Endothelial cell of umbilical vein (primary cell): ENCODE measurements around the gene NKX2-4. TPM values are rescaled to one million over a fixed set of nuclear protein-coding genes. Genes with fewer than 3 reads are reported as not detected.

Experiments
- BruUV-seq: library from RNA; stranded (reverse); fragments of 400-500 nt; replicated peaks from 2 replicates; lab custom pipeline; 2021; lab: Mats Ljungman, UMichigan
- CTCF ChIA-PET: fragments of 300-600, 350-600 bp; sonication (Branson Sonifier 250); formaldehyde crosslinking; loops from one replicate; lab custom pipeline; 2021; ENCODE audit warnings: antibody characterized with exemption, inconsistent platforms; lab: Charles Lee
- POLR2A ChIA-PET: fragments of 300-600, 350-600 bp; sonication (Branson Sonifier 250); formaldehyde crosslinking; loops from one replicate; lab custom pipeline; 2021; ENCODE audit warnings: antibody characterized with exemption, inconsistent platforms; lab: Charles Lee
- DNase-seq: peaks from one replicate; pipeline ENCODE4 v3.0.0-alpha.2; 2011; ENCODE audit warnings: low read depth, low spot score
- FAIRE-seq: peaks from 2 replicates; lab custom pipeline; 2011; peaks lifted over from hg19 to GRCh38; lab: Jason Lieb, UNC
- H2AFZ ChIP-seq: 2 replicates; pipeline ENCODE4 v1.6.0; 2012; ENCODE audit warnings: low read depth, low read length, control low read depth, inconsistent platforms
- H3K27ac ChIP-seq: 2 replicates; pipeline ENCODE4 v1.5.1; 2011; ENCODE audit warnings: low read depth, mild to moderate bottlenecking, control low read depth, low read length, moderate library complexity; ENCODE audit not compliant: insufficient read depth
- H3K27me3 ChIP-seq, 2 experiments: 2 replicates each; pipeline versions ENCODE4 v1.6.0 to v1.6.1; 2011; ENCODE audit warnings: low read length in 2 of 2, mixed read lengths in 1 of 2; ENCODE audit not compliant: control insufficient read depth in 2 of 2, insufficient read depth in 2 of 2
- H3K36me3 ChIP-seq, 2 experiments: 2 replicates in 1 of 2; 3 replicates in 1 of 2; pipeline ENCODE4 v1.5.1; 2011; ENCODE audit warnings: low read length in 2 of 2, mild to moderate bottlenecking in 1 of 2, moderate library complexity in 1 of 2; ENCODE audit not compliant: control insufficient read depth in 2 of 2, insufficient read depth in 2 of 2; ENCODE audit errors: extremely low read depth in 1 of 2
- H3K4me1 ChIP-seq: 3 replicates; pipeline ENCODE4 v1.5.1; 2011; ENCODE audit warnings: mild to moderate bottlenecking, low read length; ENCODE audit not compliant: control insufficient read depth, insufficient read depth; ENCODE audit errors: extremely low read depth
- H3K4me2 ChIP-seq: 2 replicates; pipeline ENCODE4 v1.6.1; 2011; ENCODE audit warnings: low read length, control low read depth, mixed read lengths; ENCODE audit not compliant: insufficient read depth
- H3K4me3 ChIP-seq, 3 experiments: fragments of 200-600 bp in 1 of 3; sonication (generic), shearing (Covaris generic) in 1 of 3; replicated peaks in 1 of 3; 2 replicates each; pipeline ENCODE4 v1.5.1; 2011 to 2016; ENCODE audit warnings: control low read depth in 3 of 3, low read length in 3 of 3, mild to moderate bottlenecking in 2 of 3, inconsistent platforms in 1 of 3, low read depth in 1 of 3, moderate library complexity in 1 of 3; ENCODE audit not compliant: insufficient read depth in 1 of 3
- H3K79me2 ChIP-seq: 2 replicates; pipeline ENCODE4 v1.6.0; 2012; ENCODE audit warnings: low read length, inconsistent platforms; ENCODE audit not compliant: control insufficient read depth, insufficient read depth
- H3K9ac ChIP-seq: replicated peaks from 2 replicates; pipeline ENCODE3; 2011; ENCODE audit warnings: low read length, control low read depth; ENCODE audit not compliant: insufficient read depth; ENCODE audit errors: extremely low read depth
- H3K9me1 ChIP-seq: replicated peaks from 3 replicates; pipeline ENCODE4 v1.6.0; 2011; ENCODE audit warnings: mild to moderate bottlenecking, low read length; ENCODE audit not compliant: control insufficient read depth, insufficient read depth; ENCODE audit errors: extremely low read depth
- H3K9me3 ChIP-seq: replicated peaks from 2 replicates; pipeline ENCODE4 v1.5.1; 2012; ENCODE audit warnings: low read length, inconsistent platforms; ENCODE audit not compliant: control insufficient read depth, insufficient read depth
- H4K20me1 ChIP-seq: replicated peaks from 2 replicates; pipeline ENCODE3; 2011; ENCODE audit warnings: mild to moderate bottlenecking, low read length; ENCODE audit not compliant: control insufficient read depth, insufficient read depth; ENCODE audit errors: extremely low read depth
- FOS ChIP-seq: IDR thresholded peaks from 2 replicates; pipeline ENCODE4 v1.6.1; 2011; ENCODE audit warnings: mild to moderate bottlenecking, low read length, moderate library complexity, borderline replicate concordance; ENCODE audit not compliant: insufficient read depth
- POLR2AphosphoS5 ChIP-seq: IDR thresholded peaks from 2 replicates; pipeline ENCODE4 v1.6.1; 2012; ENCODE audit warnings: low read depth, mild to moderate bottlenecking, control low read depth, low read length, moderate library complexity; ENCODE audit not compliant: insufficient read depth
- dilution Hi-C: fragments of 300-500 bp; cut with MboI; formaldehyde crosslinking; loops from one replicate; pipeline ENCODE4 v1.15.0; 2019; ENCODE audit warnings: low sequenced_read_pairs; ENCODE audit not compliant: extremely low pct_ligation_motif_present
- intact Hi-C: fragments of 100-400 bp; cut with micrococcal nuclease; formaldehyde crosslinking; loops from one replicate; pipeline ENCODE4 v1.10.0; 2022
- polyA plus RNA-seq, 4 experiments: library from polyadenylated mRNA; depleted of rRNA in 3 of 4; stranded (reverse) in 3 of 4; unstranded in 1 of 4; fragments of >200 nt; gene quantifications; 2 replicates each; pipeline versions ENCODE4 v1.2.1 to v1.2.3, GENCODE V29; 2011 to 2012; ENCODE audit warnings: missing spikeins in 1 of 4
- total RNA-seq: library from RNA; stranded (reverse); gene quantifications from 2 replicates; pipeline ENCODE4 v1.2.3, GENCODE V29; 2021
- TF ChIP-seq, protein P1 (sequence below), 2 donors: IDR thresholded peaks; 1 replicate in 1 of 2; 2 replicates in 1 of 2; pipeline ENCODE4 v1.5.1; 2011; ENCODE audit warnings: low read length in 2 of 2, mild to moderate bottlenecking in 2 of 2, moderate library complexity in 2 of 2, control low read depth in 1 of 2, inconsistent platforms in 1 of 2, low read depth in 1 of 2; ENCODE audit not compliant: insufficient read depth in 1 of 2; ENCODE audit errors: extremely low read depth in 1 of 2
- TF ChIP-seq, protein P2 (sequence below): IDR thresholded peaks from 2 replicates; pipeline ENCODE4 v1.6.1; 2011; ENCODE audit not compliant: insufficient read depth, insufficient read length

NKX2-4 gene
- total and polyA plus RNA-seq, 2 donors (not counting 3 experiments of a cell fraction or from before 2014, with no cell fraction given): not detected

DNA sequence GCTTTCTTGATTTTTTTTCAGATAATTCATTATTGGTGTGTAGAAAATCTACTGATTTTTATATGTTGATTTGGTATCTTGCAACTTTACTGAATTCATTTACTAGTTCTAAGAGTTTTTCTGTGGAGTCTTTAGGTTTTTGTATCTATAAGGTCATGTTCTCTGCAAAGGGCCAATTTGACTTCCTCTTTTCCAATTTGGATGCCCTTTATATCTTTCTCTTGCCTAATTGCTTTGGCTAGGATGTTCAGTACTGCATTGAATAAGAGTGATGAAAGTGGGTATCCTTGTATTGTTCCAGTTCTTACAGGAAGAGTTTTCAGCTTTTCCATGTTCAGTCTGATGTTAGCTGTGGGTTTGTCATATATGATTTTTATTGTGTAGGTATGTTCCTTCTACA is 14.4 kb upstream of the NKX2-4 start:
- Histone ChIP-seq H2AFZ (no peak overlapping the region), H3K27ac (no peak overlapping the region), H3K27me3 (peaks cover 5 to 7% of the 10 kb centered on the region in 2 experiments), H3K9ac (no peak overlapping the region), H3K79me2 (no peaks in the 10 kb centered on the region), H4K20me1 (no peaks in the 10 kb centered on the region), H3K4me1 (no peaks in the 10 kb centered on the region), H3K4me3 (no peak overlapping the region), H3K9me1 (no peaks in the 10 kb centered on the region), H3K36me3 (no peaks in the 10 kb centered on the region), H3K9me3 (no peaks in the 10 kb centered on the region), H3K4me2 (no peak overlapping the region)
- POLR2A ChIA-PET: no interaction called here
- TF ChIP-seq, protein P1, sequence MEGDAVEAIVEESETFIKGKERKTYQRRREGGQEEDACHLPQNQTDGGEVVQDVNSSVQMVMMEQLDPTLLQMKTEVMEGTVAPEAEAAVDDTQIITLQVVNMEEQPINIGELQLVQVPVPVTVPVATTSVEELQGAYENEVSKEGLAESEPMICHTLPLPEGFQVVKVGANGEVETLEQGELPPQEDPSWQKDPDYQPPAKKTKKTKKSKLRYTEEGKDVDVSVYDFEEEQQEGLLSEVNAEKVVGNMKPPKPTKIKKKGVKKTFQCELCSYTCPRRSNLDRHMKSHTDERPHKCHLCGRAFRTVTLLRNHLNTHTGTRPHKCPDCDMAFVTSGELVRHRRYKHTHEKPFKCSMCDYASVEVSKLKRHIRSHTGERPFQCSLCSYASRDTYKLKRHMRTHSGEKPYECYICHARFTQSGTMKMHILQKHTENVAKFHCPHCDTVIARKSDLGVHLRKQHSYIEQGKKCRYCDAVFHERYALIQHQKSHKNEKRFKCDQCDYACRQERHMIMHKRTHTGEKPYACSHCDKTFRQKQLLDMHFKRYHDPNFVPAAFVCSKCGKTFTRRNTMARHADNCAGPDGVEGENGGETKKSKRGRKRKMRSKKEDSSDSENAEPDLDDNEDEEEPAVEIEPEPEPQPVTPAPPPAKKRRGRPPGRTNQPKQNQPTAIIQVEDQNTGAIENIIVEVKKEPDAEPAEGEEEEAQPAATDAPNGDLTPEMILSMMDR (IDR thresholded peaks at IDR 0.05; ENCODE audit: extremely low read depth in 1 of 2, insufficient read depth in 1 of 2, low read depth in 1 of 2, low read length in 2 of 2): no peak
- TF ChIP-seq FOS: no peak
- TF ChIP-seq, protein P2, sequence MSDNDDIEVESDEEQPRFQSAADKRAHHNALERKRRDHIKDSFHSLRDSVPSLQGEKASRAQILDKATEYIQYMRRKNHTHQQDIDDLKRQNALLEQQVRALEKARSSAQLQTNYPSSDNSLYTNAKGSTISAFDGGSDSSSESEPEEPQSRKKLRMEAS: no peak
- FAIRE-seq (no peak), DNase-seq (no peak)
- intact Hi-C loops: no loop called here
- dilution Hi-C loops: no loop called here
- no TSS peak for BruUV-seq
- CTCF ChIA-PET: no interaction called here

DNA sequence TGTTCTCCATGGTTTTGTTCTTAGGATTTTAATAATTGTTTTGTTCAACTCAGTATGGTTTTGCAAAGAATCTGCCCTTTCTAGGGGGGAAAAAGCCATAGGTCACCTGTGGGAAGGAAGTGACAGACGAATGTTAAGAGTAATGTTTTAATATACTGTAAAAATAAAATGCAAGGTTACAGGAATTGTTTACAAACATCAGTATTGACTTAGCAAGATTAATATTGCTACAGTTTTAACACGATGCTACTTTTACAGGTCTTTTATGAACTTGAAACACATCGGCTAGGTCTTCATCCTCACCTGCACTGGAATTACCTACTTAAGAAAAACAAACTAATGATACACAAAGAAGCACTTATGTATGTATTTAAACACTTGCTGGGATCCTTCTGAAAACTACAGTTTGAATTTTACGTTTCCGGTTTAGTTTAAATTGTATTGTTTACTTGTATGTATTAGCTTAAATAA is 1.7 kb upstream of the NKX2-4 start:
- BruUV-seq: no TSS peak
- Histone ChIP-seq H3K36me3 (no peaks in the 10 kb centered on the region), H3K79me2 (no peaks in the 10 kb centered on the region), H3K27me3 (peaks cover 52 to 99% of the 10 kb centered on the region in 2 experiments), H4K20me1 (no peaks in the 10 kb centered on the region), H2AFZ (no peak overlapping the region), H3K9me3 (no peaks in the 10 kb centered on the region), H3K9me1 (no peaks in the 10 kb centered on the region), H3K9ac (no peak overlapping the region), H3K27ac (no peak overlapping the region), H3K4me3 (no peak overlapping the region), H3K4me1 (peaks cover 7% of the 10 kb centered on the region), H3K4me2 (no peak overlapping the region)
- POLR2A ChIA-PET: no interaction called here
- intact Hi-C loops: loop anchor here (5.0 to 10.0 kb wide), 2 partner anchors 108 to 274 kb away; partner anchors contain the start of gene KIZ
- FAIRE-seq: no peak
- CTCF ChIA-PET: no interaction called here
- dilution Hi-C loops: no loop called here
- TF ChIP-seq FOS (no peak), POLR2AphosphoS5 (no peak)
- DNase-seq: no peak
